Measurements from ENCODE around the gene KCNJ2.

Gene KCNJ2

DNA sequence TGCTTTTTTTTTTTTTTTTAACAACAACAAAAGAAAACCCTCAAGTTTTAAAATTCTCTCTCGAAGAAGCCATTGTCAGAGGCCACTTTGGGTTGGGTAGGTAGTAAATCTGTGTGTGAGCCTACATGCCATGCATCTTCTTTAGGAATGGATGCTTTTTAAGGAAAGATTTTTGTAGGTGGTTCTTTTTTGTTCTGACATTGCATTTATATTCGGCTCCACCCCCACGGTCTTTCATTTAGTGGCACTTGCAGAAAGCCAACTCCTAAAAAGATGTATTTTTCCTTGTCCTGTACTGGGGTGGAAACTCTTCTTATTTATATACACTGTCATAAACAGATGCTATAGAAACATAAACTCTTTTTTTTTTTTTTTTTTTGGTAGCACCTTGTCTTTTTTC is 35.1 kb downstream of the KCNJ2 start:
- Histone ChIP-seq H3K4me1 (ENCODE audit: control insufficient read depth, insufficient read depth, low read length) (0 out of 2 replicates have a peak, but pooled peaks cover 3% of the 10 kb centered on the region), H3K36me3 (ENCODE audit: control insufficient read depth, insufficient read depth, low read length) (no peaks in the 10 kb centered on the region), H3K9me3 (ENCODE audit: control insufficient read depth, insufficient read depth, low read depth, low read length) (no peaks in the 10 kb centered on the region), H3K27ac (ENCODE audit: low read depth, low read length) (no peak overlapping the region), H3K27me3 (ENCODE audit: control insufficient read depth, insufficient read depth, low read length) (no peaks in the 10 kb centered on the region), H3K9ac (ENCODE audit: low read length) (no peak overlapping the region), H3K4me3 (ENCODE audit: low read depth, low read length) (no peak overlapping the region)

DNA sequence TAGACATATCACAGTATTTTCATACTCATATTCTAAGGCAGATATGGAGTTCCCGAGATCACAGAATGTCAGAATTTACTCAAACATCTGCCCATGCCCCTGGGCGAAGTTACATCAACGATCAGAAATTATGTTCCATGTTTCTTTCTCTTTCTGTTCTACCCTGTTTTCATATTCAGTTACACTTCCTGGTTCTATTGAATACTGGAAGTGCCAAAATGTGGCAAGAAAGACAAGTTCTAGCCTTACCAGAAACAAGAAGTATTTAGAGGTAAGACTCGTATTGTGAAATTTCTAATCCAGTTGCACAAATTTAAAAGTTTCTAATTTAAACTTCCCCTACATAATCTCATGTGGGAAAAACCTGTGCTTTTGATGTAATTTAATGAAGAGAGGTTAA is 36.1 kb downstream of the KCNJ2 start:
- Histone ChIP-seq H3K9me3 (ENCODE audit: control insufficient read depth, insufficient read depth, low read depth, low read length) (no peaks in the 10 kb centered on the region), H3K27me3 (ENCODE audit: control insufficient read depth, insufficient read depth, low read length) (no peaks in the 10 kb centered on the region), H3K9ac (ENCODE audit: low read length) (no peak overlapping the region), H3K4me1 (ENCODE audit: control insufficient read depth, insufficient read depth, low read length) (0 out of 2 replicates have a peak, but pooled peaks cover 3% of the 10 kb centered on the region), H3K36me3 (ENCODE audit: control insufficient read depth, insufficient read depth, low read length) (no peaks in the 10 kb centered on the region), H3K4me3 (ENCODE audit: low read depth, low read length) (no peak overlapping the region), H3K27ac (ENCODE audit: low read depth, low read length) (no peak overlapping the region)

DNA sequence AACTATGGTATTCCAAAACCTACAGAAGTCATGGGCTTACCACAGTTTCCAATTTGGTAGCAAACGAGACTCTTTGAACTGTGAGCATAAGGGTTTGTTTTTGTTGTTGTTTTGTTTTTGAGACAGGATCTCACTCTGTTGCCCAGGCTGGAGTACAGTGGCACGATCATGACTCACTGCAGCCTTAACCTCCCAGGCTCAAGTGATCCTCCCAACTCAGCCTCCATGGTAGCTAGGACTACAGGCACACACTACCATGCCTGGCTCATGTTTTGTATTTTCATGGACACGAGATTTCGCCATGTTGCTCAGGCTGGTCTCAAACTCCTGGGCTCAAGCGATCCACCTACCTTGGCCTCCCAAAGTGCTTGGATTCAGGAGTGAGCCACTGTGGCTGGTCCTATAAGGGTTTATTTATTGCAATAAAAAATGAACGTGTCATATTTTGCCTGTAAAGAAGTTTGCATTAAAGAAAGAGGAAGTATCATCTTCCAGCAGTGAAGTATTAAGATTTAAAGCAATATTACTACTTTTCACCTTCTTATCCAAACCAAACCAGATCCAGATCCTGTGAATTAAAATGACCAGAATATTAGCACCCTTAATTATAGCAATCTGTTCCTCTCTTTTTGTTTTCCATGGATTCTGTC is 37.2 kb downstream of the KCNJ2 start:
- Histone ChIP-seq H3K9ac (ENCODE audit: low read length) (no peak overlapping the region), H3K36me3 (ENCODE audit: control insufficient read depth, insufficient read depth, low read length) (no peaks in the 10 kb centered on the region), H3K4me1 (ENCODE audit: control insufficient read depth, insufficient read depth, low read length) (0 out of 2 replicates have a peak, but pooled peaks cover 3% of the 10 kb centered on the region), H3K4me3 (ENCODE audit: low read depth, low read length) (no peak overlapping the region), H3K27ac (ENCODE audit: low read depth, low read length) (no peak overlapping the region), H3K9me3 (ENCODE audit: control insufficient read depth, insufficient read depth, low read depth, low read length) (no peaks in the 10 kb centered on the region), H3K27me3 (ENCODE audit: control insufficient read depth, insufficient read depth, low read length) (no peaks in the 10 kb centered on the region)

DNA sequence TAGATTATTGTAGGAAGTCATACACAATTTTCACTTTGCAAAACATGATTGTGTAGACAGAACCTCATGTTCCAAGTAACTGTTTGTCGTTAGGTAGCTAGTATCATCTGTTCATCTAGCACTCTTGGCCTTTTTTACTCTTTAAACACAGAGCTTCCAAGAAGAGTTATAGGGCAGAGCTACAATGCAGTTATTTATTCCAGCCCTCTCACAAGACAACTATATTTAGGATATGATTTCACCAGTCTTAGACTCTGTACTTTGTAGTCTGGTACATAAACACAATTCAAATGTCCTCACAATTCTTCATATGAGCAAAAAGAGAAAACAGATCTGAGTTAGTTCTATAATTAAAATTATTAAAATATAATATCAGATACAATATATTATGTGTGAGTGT is 37.9 kb downstream of the KCNJ2 start:
- no peaks in the 10 kb centered on the region for H3K27me3 ChIP-seq (ENCODE audit: control insufficient read depth, insufficient read depth, low read length)
- H3K4me3 ChIP-seq (ENCODE audit: low read depth, low read length): no peak overlapping the region
- 0 out of 2 replicates have a peak, but pooled peaks cover 3% of the 10 kb centered on the region for H3K4me1 ChIP-seq (ENCODE audit: control insufficient read depth, insufficient read depth, low read length)
- no peaks in the 10 kb centered on the region for H3K36me3 ChIP-seq (ENCODE audit: control insufficient read depth, insufficient read depth, low read length)
- no peaks in the 10 kb centered on the region for H3K9me3 ChIP-seq (ENCODE audit: control insufficient read depth, insufficient read depth, low read depth, low read length)
- no peak overlapping the region for H3K9ac ChIP-seq (ENCODE audit: low read length)
- H3K27ac ChIP-seq (ENCODE audit: low read depth, low read length): no peak overlapping the region

DNA sequence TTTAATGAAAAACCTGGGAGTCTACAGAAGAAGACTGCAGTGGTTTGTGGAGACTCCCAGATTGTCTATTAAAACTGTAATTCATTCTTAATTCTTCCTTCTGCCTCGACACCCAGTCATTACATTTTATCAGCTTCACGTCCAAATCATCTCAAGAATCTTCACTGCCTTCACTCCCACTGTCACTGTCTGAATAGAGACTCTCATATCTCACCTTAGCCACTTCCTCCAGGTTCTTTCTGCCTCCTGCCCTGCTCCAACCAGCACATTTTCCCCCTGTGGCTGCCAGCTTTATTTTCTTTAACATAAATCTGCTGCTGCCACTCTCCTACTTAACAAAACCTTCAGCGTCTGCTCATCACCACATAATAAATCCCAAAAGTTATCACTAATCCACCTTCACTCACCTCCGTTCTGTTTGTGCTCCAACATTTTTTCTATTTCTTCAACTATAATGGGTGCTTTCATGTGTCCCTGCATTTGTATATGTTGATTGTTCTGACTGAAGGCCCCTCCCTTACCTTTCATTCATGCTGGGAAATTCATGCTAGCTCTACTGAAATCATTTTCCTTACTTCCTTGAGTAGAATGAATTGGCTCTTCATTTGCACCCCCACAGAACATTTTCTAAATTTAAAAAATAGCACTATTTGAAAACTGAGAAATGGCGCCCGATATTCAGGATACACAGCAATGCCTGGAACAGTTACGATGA is 38.9 kb downstream of the KCNJ2 start:
- Histone ChIP-seq H3K4me3 (ENCODE audit: low read depth, low read length) (no peak overlapping the region), H3K36me3 (ENCODE audit: control insufficient read depth, insufficient read depth, low read length) (no peaks in the 10 kb centered on the region), H3K4me1 (ENCODE audit: control insufficient read depth, insufficient read depth, low read length) (0 out of 2 replicates have a peak, but pooled peaks cover 3% of the 10 kb centered on the region), H3K9ac (ENCODE audit: low read length) (no peak overlapping the region), H3K9me3 (ENCODE audit: control insufficient read depth, insufficient read depth, low read depth, low read length) (peaks cover 3% of the 10 kb centered on the region; the same call in 1 of the 2 replicates), H3K27me3 (ENCODE audit: control insufficient read depth, insufficient read depth, low read length) (no peaks in the 10 kb centered on the region), H3K27ac (ENCODE audit: low read depth, low read length) (no peak overlapping the region)

DNA sequence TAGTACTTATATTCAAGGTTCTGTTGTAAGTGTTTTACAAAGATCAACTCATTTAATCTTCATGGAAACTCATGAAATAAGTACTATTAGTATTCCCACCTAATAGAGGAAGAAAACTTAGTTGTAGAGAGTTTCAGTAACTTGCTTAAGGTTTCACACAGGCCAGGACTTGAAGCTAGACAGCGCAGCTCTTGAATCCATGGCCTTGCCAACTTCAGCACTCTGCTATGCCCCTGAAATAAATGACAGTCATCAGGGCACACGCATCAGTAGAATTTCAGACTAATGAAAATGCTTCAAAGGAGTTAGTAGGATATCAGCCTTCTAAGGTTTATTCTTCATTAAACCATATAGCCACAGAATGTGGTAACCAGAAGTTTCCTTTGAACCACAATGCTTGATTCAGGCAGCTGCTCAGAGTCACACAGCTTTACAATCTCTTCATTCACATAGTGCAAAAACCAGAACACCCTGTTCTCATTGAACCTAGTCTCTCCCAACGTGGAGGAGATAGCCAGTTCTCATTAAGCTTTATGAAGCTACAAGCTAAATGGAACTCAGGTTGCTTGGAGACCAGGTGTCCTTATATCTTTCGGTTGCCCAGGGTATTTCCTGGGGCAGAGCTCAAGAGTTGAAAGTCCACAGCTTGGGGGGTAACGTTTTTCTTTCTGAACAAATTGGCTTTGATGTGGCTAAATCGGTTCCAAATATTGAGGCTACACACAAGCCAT is 39.7 kb downstream of the KCNJ2 start:
- no peaks in the 10 kb centered on the region for H3K36me3 ChIP-seq (ENCODE audit: control insufficient read depth, insufficient read depth, low read length)
- no peak overlapping the region for H3K4me3 ChIP-seq (ENCODE audit: low read depth, low read length)
- H3K9ac ChIP-seq (ENCODE audit: low read length): no peak overlapping the region
- no peaks in the 10 kb centered on the region for H3K27me3 ChIP-seq (ENCODE audit: control insufficient read depth, insufficient read depth, low read length)
- no peak overlapping the region for H3K27ac ChIP-seq (ENCODE audit: low read depth, low read length)
- H3K9me3 ChIP-seq (ENCODE audit: control insufficient read depth, insufficient read depth, low read depth, low read length): peaks cover 10% of the 10 kb centered on the region
- H3K4me1 ChIP-seq (ENCODE audit: control insufficient read depth, insufficient read depth, low read length): 0 out of 2 replicates have a peak, but pooled peaks cover 3% of the 10 kb centered on the region

DNA sequence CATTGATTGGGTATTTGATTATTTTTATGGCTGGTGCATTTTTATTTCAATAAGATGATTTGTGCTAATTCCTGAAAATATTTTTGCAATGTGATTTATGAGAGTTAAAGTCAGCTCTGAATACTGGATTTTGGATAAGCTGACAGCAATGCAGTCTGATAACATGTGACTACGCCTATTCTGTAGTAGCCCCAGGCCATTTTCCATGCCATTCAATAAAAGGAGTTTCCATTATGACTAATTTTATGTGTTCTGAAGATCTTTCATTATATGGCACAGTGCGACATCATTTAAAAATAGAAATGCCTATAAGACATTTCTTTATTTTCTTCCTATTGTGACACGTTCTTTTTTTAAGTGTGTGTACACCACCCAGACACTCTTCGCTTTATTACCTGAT is 46.3 kb downstream of the KCNJ2 start:
- no peaks in the 10 kb centered on the region for H3K4me1 ChIP-seq (ENCODE audit: control insufficient read depth, insufficient read depth, low read length)
- no peak overlapping the region for H3K4me3 ChIP-seq (ENCODE audit: low read depth, low read length)
- H3K36me3 ChIP-seq (ENCODE audit: control insufficient read depth, insufficient read depth, low read length): no peaks in the 10 kb centered on the region
- no peaks in the 10 kb centered on the region for H3K27me3 ChIP-seq (ENCODE audit: control insufficient read depth, insufficient read depth, low read length)
- peaks cover 17% of the 10 kb centered on the region for H3K9me3 ChIP-seq (ENCODE audit: control insufficient read depth, insufficient read depth, low read depth, low read length)
- H3K9ac ChIP-seq (ENCODE audit: low read length): no peak overlapping the region
- no peak overlapping the region for H3K27ac ChIP-seq (ENCODE audit: low read depth, low read length)

DNA sequence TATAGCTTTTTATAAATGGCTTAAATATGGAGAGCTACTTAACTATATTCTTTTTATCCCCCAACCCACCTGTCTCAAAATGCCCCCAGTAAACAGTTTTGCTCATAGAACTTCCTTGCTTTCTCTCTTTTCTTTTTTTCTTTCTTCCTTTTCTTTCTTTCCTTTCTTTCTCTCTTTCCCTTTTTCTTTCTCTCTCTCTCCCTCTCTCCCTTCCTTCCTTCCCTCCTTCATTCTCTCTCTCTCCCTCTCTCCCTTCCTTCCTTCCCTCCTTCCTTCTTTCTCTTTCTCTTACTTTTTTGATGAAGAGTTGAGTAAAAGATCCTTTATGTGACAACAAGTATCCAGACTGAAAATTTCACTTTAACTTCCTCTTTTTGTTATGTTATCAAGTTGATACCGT is 48.2 kb downstream of the KCNJ2 start:
- Histone ChIP-seq H3K4me1 (ENCODE audit: control insufficient read depth, insufficient read depth, low read length) (no peaks in the 10 kb centered on the region), H3K27me3 (ENCODE audit: control insufficient read depth, insufficient read depth, low read length) (no peaks in the 10 kb centered on the region), H3K9me3 (ENCODE audit: control insufficient read depth, insufficient read depth, low read depth, low read length) (peaks cover 17% of the 10 kb centered on the region), H3K36me3 (ENCODE audit: control insufficient read depth, insufficient read depth, low read length) (no peaks in the 10 kb centered on the region), H3K4me3 (ENCODE audit: low read depth, low read length) (no peak overlapping the region), H3K9ac (ENCODE audit: low read length) (no peak overlapping the region), H3K27ac (ENCODE audit: low read depth, low read length) (no peak overlapping the region)

DNA sequence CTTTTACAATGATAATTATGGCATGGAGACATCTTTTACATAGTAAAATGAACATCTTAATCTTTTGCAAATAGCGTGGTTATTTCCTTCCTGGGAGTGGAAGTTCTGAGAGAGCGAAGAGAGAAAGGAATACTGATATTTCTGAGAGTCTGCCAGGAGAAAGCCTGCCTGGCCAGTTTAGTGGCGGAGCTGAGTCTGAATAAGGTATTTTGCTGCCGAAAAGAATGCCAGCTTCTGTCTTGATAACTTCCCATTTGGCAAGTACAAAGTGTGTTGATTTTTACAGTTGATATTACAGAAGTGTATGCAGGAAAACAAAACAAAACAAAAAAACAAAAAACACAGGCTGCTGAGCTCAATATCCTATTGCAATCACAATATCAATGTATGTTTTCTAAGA is 55.9 kb downstream of the KCNJ2 start:
- Histone ChIP-seq H3K9ac (ENCODE audit: low read length) (no peak overlapping the region), H3K4me1 (ENCODE audit: control insufficient read depth, insufficient read depth, low read length) (no peaks in the 10 kb centered on the region), H3K27ac (ENCODE audit: low read depth, low read length) (no peak overlapping the region), H3K36me3 (ENCODE audit: control insufficient read depth, insufficient read depth, low read length) (no peaks in the 10 kb centered on the region), H3K27me3 (ENCODE audit: control insufficient read depth, insufficient read depth, low read length) (no peaks in the 10 kb centered on the region), H3K9me3 (ENCODE audit: control insufficient read depth, insufficient read depth, low read depth, low read length) (no peaks in the 10 kb centered on the region), H3K4me3 (ENCODE audit: low read depth, low read length) (no peak overlapping the region)

All from HUES6 (cell line).